Measurements from ENCODE around the gene STAT5B. TPM values are rescaled to one million over a fixed set of nuclear protein-coding genes. Genes with fewer than 3 reads are reported as not detected.

STAT5B gene
- total RNA-seq, 1 donor from 2014 or later: 80.6 TPM

DNA sequence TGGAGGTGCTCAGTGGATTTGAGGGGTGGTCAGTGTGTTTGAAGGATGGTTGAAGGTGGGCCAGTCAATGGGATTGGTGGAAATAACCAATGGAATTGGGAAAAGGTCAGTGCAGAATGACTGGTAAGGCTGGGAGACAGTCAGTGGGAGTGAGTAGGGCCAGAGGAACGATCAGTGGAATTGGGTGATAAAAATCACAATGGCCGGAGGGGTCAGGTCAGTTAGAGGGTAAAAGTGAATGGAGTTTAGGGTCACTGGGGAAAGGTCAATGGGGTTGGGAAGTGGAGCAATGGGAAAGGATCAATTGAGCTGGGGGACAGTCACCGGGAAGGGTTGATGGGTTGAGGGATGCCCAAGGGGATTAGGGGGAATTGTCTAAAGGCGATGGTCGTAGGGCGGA, 110.4 kb downstream of the STAT5B start:
- TF ChIP-seq, protein P1, sequence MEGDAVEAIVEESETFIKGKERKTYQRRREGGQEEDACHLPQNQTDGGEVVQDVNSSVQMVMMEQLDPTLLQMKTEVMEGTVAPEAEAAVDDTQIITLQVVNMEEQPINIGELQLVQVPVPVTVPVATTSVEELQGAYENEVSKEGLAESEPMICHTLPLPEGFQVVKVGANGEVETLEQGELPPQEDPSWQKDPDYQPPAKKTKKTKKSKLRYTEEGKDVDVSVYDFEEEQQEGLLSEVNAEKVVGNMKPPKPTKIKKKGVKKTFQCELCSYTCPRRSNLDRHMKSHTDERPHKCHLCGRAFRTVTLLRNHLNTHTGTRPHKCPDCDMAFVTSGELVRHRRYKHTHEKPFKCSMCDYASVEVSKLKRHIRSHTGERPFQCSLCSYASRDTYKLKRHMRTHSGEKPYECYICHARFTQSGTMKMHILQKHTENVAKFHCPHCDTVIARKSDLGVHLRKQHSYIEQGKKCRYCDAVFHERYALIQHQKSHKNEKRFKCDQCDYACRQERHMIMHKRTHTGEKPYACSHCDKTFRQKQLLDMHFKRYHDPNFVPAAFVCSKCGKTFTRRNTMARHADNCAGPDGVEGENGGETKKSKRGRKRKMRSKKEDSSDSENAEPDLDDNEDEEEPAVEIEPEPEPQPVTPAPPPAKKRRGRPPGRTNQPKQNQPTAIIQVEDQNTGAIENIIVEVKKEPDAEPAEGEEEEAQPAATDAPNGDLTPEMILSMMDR (IDR thresholded peaks at IDR 0.05): no peak
- Histone ChIP-seq H3K9me3 (no peaks in the 10 kb centered on the region), H3K36me3 (no peaks in the 10 kb centered on the region), H3K27ac (no peak overlapping the region), H3K4me1 (no peaks in the 10 kb centered on the region), H3K4me3 (no peak overlapping the region), H3K27me3 (no peaks in the 10 kb centered on the region)
- intact Hi-C loops (cut with DNase I): no loop called here
- no peak for DNase-seq (ENCODE audit: low spot score in 2 of 2)

DNA sequence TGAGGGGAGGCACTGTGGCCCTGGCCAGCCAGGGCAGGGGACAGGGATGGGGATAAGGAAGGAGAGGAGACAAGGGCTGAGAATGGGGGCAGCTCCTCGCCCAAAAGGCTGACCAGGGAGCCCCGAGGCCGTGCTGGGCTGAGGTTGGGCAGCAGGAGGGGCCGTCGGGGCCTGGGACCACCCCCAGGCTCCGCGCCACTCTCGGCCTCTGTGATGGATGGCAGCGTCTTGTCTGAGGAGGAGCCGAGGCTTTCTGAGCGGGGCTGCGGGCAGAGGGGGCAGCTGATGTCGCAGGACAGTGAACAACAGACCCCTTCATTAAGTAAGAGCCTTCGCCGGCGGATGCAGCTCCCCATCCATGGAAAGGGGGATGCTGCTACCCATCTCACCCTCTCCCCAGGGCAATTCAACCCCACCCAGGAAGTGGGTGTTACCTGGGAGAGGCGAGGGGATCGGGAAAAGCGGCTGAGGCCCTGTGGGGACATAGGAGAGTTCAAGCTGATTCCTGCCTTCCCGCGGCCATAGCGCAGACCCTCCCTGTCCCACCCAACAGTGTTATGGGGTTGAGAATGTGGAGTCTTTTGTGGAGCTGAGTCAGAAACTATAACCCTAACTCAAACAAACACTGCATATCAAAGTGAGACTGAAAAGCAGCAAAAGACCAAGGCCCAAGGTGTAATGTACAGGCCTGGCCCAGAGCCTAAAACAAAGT, 112.3 kb downstream of the STAT5B start:
- H3K4me3 ChIP-seq: no peak overlapping the region
- intact Hi-C loops (cut with DNase I): no loop called here

DNA sequence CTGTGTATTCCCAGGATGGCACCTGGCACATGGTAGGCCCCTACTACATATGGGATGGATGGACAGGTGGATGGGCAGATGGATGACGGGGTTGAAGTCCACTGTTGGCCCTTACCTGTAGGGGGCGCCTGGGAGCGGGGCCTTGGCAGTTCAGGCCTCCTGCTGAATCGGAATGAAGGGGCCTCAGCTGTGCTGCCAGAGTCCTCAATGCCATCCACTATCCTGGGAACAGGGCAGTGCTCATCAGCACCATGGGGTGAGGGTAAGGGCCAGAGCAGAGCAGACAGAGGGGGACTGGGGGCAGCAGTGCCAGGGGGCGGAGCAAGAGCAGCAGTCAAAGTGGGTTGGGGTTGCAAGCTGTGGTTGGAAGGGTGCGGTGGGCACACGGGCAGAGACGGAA, 113.1 kb downstream of the STAT5B start:
- no peak overlapping the region for H3K4me3 ChIP-seq
- no peak overlapping the region for H3K27ac ChIP-seq
- TF ChIP-seq, protein P1 (IDR thresholded peaks at IDR 0.05): peak in 1 of 3 experiments; percentile 11
- DNase-seq (ENCODE audit: low spot score in 2 of 2): no peak
- no peaks in the 10 kb centered on the region for H3K4me1 ChIP-seq
- intact Hi-C loops (cut with DNase I): no loop called here
- no peaks in the 10 kb centered on the region for H3K36me3 ChIP-seq
- no peaks in the 10 kb centered on the region for H3K9me3 ChIP-seq
- no peaks in the 10 kb centered on the region for H3K27me3 ChIP-seq

More for the DNA sequence above, 112.3 kb downstream of the STAT5B start:
- TF ChIP-seq, protein P1 (IDR thresholded peaks at IDR 0.05): no peak
- H3K36me3 ChIP-seq: no peaks in the 10 kb centered on the region
- no peaks in the 10 kb centered on the region for H3K9me3 ChIP-seq
- no peaks in the 10 kb centered on the region for H3K4me1 ChIP-seq
- H3K27ac ChIP-seq: no peak overlapping the region
- DNase-seq (ENCODE audit: low spot score in 2 of 2): no peak
- H3K27me3 ChIP-seq: no peaks in the 10 kb centered on the region

DNA sequence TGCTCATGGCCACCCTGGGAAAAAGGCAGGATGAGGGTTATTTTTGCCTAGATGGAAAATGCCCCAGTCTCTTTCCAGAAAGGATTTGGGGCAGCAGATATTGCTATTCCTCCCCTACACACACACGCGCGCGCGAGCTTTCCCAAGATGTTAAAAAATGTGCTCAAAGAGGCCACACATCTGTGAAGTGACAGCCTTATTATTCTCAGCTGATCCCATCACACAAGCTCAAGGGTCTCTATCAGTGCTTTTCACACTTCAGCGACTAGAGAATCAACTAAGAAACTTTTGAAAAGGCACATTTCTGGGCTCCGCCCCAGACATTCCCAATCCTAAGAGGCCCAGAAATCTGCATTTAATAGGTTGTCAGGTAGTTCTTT, 115.7 kb downstream of the STAT5B start:
- Histone ChIP-seq H3K27ac (no peak overlapping the region), H3K27me3 (no peaks in the 10 kb centered on the region), H3K9me3 (no peaks in the 10 kb centered on the region), H3K4me1 (peaks cover 0 to under 1% of the 10 kb centered on the region in 2 donors), H3K4me3 (no peak overlapping the region), H3K36me3 (no peaks in the 10 kb centered on the region)
- intact Hi-C loops (cut with DNase I): no loop called here
- no peak for DNase-seq (ENCODE audit: low spot score in 2 of 2)
- TF ChIP-seq, protein P1 (IDR thresholded peaks at IDR 0.05): no peak

DNA sequence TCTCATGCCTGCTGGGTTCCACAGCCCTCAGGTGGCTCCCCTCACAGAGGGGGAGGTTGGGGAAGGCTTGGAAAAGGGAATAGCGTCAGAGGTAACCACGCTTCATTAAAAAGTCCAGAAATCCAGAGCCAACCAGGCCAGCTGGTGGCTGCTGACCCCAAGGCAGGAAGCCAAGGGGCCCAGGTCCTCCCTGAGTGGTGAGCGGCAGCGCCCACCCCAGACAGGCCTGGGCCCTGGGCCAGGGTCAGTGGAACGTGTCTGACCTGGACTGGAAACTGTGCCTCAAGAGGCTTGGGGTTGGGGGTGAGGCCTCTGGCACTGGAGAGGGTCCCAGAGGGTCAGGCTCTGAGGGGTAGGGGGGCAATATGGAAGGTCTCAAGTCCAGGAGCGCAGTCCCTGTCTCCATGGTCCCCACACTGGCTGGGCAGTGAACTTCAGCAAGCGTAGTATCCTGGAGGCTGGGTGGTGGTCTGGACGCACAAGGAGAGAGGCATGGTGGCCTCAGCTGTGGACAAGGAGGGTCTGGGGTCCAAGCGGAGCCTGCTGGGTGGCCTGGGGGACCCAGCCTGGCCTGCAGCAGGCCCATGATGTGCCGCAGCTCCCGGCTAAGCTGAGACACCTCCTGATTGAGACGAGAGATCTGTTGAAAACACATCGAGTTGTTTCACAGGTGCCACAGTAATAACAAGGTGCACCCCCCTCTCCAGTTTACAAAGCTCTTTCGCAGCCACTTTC, 116.2 kb downstream of the STAT5B start:
- Histone ChIP-seq H3K4me3 (no peak overlapping the region), H3K27ac (no peak overlapping the region)
- intact Hi-C loops (cut with DNase I): loop anchor here (5.0 kb wide), 1 partner anchor 38 kb away; the partner anchor contains the start of genes HSPB9 and KAT2A

More for the DNA sequence above, 116.2 kb downstream of the STAT5B start:
- TF ChIP-seq, protein P1 (IDR thresholded peaks at IDR 0.05): no peak
- no peaks in the 10 kb centered on the region for H3K27me3 ChIP-seq
- peaks cover 0 to 3% of the 10 kb centered on the region in 2 donors for H3K4me1 ChIP-seq
- H3K9me3 ChIP-seq: no peaks in the 10 kb centered on the region
- H3K36me3 ChIP-seq: no peaks in the 10 kb centered on the region
- DNase-seq (ENCODE audit: low spot score in 2 of 2): no peak

Data from ascending aorta (tissue), 2 donors.